GM21447 (cell line): Measurements from ENCODE around the gene PPP1R3G.
"Not testable (repeated sequence)": the region's sequence is repeated elsewhere in the genome, so short reads cannot be mapped to it uniquely, and the experiment has no call there.

Experiments used
- ATAC-seq: cut with Tn5 transposase; IDR thresholded peaks from one replicate; pipeline ENCODE4 v1.9.1; 2021; ENCODE audit not compliant: unreplicated experiment

Gene PPP1R3G

DNA sequence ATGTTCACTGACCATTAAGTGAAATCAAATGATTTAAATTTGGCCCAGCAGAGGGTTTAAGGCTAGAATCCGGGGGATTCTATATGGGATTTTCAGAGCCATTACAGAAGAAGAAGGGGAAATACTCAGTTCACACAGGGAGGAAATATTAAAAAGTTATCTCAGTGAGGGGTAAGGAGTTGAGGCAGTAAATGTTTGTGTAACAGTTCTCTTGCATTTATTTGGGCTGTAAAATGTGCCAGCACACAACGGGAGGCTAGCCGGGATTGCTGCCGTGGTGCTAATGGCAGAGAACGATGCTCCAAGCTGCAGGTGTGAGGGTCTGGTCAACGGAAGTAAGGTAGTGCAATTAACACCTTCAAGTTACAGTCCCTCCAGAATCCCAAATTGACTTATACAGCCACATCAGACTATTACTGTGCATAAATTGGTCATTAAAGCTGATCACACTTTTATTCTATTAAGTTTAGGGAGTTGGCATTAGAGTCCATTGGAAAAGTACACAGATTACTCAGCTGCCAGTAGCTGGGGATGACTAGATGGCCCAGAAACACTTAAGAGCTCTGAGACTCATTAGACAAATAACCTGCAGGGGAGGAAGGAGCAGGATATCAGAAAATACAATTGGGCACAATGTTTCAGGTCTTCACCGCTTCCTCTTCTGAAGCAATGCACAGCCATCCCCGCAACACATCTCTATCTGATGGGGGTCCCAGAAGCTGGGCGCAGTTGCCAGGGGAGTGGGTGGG, 31.3 kb downstream of the PPP1R3G start:
- ATAC-seq: no peak

GRCh38 chr6:5119090-5119951, 34.2 kb downstream of the PPP1R3G start:
- ATAC-seq: no peak

DNA sequence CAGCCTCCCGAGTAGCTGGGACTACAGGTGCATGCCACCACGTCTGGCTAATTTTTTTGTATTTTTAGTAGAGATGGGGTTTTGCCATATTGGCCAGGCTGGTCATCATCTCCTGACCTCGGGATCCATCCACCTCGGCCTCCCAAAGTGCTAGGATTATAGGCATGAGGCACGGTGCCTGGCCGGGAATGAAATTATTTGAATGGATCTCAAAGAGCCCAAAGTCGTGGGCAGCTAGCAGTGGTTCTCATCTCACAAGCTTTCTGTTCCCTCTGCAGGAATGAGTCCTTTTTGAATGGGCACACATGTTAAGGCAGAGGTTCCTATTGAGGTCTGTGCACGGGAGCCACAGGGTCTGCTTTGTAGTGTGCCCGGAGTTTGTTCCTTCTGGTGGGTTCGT, 34.9 kb downstream of the PPP1R3G start:
- ATAC-seq: no peak

DNA sequence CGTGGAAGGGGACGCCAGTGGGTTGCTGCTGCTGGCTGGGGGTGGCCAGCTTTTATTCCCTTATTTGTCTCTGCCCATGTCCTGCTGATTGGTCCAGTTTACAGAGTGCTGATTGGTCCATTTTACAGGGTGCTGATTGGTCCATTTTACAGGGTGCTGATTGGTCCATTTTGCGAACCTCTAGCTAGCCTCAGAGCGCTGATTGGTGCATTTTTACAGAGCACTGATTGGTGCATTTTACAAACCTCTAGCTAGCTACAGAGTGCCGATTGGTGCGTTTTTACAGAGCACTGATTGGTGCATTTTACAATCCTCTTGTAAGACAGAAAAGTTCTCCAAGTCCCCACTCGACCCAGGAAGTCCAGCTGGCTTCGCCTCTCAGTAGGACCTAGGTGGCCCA, 35.4 kb downstream of the PPP1R3G start:
- not testable (repeated sequence) for ATAC-seq

- no peak for ATAC-seq
These were observed 36.3 kb downstream of the PPP1R3G start for GRCh38 chr6:5121479-5121878.

DNA sequence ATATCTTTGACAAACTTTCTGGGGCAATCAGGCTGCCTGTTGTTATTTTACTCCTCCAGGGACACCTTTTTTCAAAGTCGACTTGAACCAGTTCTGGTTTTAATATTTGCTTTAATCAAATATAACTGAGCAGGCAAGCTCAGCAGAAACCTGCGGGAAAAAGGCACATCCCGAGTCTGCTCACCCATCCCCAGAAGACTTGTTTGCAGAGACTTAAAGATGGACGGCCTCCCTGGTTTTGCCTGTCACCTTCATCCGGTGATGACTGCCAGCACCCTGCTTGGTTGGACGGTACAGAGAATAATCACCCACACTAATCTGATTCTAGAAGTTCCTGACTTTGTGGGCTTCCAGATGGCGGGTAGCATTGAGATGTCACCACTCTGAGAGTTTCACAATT, 36.8 kb downstream of the PPP1R3G start:
- no peak for ATAC-seq

GRCh38 chr6:5122504-5123112, 37.5 kb downstream of the PPP1R3G start:
- no peak for ATAC-seq

- no peak for ATAC-seq
These were observed 38.4 kb downstream of the PPP1R3G start for GRCh38 chr6:5123296-5124143.

- ATAC-seq: no peak
These were observed 39.4 kb downstream of the PPP1R3G start for GRCh38 chr6:5124526-5124925.

DNA sequence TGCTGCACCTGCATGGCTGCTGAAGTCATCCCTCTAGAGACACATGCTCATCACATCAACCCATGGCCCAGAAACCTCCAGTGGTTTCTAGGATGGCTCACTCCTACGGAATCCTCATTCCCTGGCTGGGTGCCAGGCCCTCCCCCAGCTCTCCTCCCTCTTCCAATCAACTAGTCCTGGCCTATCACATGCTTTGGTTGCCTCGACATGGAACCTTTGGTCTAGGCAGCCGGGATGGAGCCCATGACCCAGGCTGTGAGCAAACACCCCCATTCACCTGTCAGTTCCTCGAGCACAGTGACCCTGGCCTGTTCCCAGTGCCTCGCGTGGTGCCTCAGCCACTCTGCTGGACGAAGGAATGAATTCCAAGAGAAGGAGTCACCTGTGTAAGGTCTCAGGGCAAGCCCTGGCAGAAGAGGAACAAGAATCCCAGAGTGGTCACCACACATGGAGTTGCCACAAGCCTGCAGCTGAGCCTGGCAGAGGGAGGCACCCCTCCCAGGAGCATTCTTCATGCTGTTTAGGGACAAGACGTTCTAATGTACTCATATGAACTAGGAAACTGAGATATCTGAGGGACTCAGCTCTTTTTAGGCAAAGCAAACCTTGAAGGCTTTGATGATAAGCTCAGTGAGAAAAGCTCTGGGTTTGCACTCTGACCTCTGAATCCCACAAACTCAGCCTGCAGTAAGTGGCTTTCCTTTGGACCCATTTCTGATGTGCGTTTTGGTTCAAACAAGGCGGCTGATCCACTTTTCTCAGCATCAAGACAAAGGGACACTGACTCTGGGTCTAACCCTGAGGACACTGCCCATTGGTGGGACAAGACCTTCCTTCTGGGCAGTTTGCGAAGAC, 40.2 kb downstream of the PPP1R3G start:
- no peak for ATAC-seq

DNA sequence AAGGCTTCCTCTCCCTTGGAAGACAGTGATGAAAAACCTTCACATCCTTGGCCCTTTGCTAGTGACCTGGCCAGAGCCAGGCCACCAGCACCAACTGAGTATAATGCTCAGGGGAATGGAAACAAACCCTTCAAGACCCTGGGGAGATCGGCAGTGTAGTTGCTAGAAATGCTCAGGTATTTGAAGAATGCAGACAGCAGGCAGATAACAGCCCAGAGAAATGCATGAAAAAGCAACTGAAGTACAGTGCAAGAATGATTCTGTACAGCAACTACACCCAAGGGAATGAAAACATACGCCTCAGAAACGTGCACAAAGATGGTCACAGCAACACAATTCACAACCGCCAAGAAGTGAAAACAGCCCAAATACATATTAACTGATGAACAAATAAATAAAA, 41.1 kb downstream of the PPP1R3G start:
- no peak for ATAC-seq

DNA sequence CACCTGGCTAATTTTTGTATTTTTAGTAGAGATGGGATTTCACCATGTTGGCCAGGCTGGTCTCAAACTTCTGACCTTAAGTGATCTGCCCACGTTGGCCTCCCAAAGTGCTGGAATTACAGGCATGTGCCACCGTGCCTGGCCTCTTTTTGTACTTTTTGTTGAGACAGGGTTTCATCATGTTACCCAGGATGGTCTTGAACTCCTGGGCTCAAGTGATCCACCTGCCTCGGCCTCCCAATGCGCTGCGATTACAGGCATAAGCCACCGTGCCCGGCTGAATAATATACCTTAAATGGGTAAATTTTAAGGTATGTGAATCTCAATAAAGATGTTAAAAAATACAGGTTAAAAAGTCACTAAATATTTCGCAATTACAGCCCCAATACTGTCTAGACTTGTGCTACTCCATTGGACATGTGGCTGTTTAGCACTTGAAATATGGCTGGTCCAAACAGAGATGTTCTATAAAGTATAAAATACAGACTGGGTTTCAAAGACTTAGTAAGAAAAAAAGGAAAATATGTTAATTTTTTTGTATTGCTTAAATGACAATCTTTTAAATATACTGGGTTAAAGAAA, 42.1 kb downstream of the PPP1R3G start:
- ATAC-seq: no peak

- no peak for ATAC-seq
These were observed 43.2 kb downstream of the PPP1R3G start for GRCh38 chr6:5128351-5128750.

- no peak for ATAC-seq
These were observed 45.2 kb downstream of the PPP1R3G start for GRCh38 chr6:5130135-5130866.

GRCh38 chr6:5132731-5133130, 47.6 kb downstream of the PPP1R3G start:
- peak; percentile 94 for ATAC-seq

- no peak for ATAC-seq
These were observed 48.8 kb downstream of the PPP1R3G start for GRCh38 chr6:5133943-5134342.

DNA sequence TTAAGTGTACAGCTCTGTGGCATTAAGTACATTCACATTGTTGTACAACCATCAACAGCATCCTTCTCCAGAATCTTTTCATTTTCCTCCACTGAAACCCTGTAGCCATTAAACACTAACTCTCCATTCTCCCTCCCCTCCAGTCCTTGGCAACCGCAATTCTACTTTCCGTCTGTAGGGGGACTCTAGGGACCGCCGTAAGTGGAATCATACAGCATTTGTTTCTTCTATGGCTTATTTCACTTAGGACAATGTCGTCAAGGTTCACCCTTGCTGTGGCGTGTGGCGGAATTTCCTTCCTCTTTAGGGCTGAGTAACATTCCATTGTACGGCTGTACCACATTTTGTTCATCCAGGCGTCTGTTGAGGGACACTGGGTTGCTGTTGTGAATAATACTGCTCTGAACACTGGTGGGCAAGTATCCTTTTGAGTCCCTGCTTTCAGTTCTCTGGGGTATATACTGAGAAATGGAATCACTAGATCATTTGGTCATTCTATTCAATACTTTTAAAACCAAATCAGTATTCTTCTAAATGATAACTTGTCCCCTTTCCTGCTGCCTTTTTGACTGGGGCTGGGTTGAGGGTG, 50.7 kb downstream of the PPP1R3G start:
- ATAC-seq: no peak

- no peak for ATAC-seq
These were observed 51.7 kb downstream of the PPP1R3G start for GRCh38 chr6:5136851-5137250.
